OCI-LY7 (cell line): ENCODE measurements around the gene MIF4GD. TPM values are rescaled to one million over a fixed set of nuclear protein-coding genes. Genes with fewer than 3 reads are reported as not detected.

Source experiments
- BruUV-seq: library from RNA; stranded (reverse); fragments of 400-500 nt; replicated peaks from 2 replicates; lab custom pipeline; 2021; lab: Mats Ljungman, UMichigan
- CTCF ChIA-PET: fragments of 300-600 bp; sonication (Branson Sonifier 250); formaldehyde crosslinking; loops from one replicate; lab custom pipeline; 2022; ENCODE audit warnings: antibody characterized with exemption; ENCODE audit not compliant: unreplicated experiment; lab: Charles Lee
- POLR2A ChIA-PET: fragments of 300-600 bp; sonication (Branson Sonifier 250); formaldehyde crosslinking; loops from one replicate; lab custom pipeline; 2022; ENCODE audit warnings: antibody characterized with exemption; lab: Charles Lee
- DNase-seq: peaks from one replicate; pipeline ENCODE4 v3.0.0-alpha.2; 2015; ENCODE audit warnings: low spot score
- H2AFZ ChIP-seq: fragments of 200-600 bp; sonication (generic), shearing (Covaris generic); 2 replicates; pipeline ENCODE4 v1.6.1; 2014; ENCODE audit warnings: mild to moderate bottlenecking, antibody characterized with exemption, low read length, moderate library complexity
- H3K27ac ChIP-seq: fragments of 200-600 bp; sonication (generic); 2 replicates; pipeline ENCODE4 v1.5.1; 2014; ENCODE audit warnings: mixed run types, low read depth, mild to moderate bottlenecking, moderate library complexity, low read length, inconsistent platforms; ENCODE audit not compliant: poor library complexity, severe bottlenecking
- H3K36me3 ChIP-seq: fragments of 200-600 bp; sonication (generic); 2 replicates; pipeline ENCODE4 v1.6.1; 2014; ENCODE audit warnings: mild to moderate bottlenecking, antibody characterized with exemption, low read length, moderate library complexity, mixed read lengths; ENCODE audit not compliant: insufficient read depth
- H3K4me1 ChIP-seq: fragments of 200-600 bp; sonication (generic); 2 replicates; pipeline ENCODE4 v1.5.1; 2014; ENCODE audit warnings: mild to moderate bottlenecking, low read length; ENCODE audit not compliant: insufficient read depth, poor library complexity, severe bottlenecking
- H3K4me2 ChIP-seq: fragments of 200-600 bp; sonication (generic); 2 replicates; pipeline ENCODE4 v1.6.1; 2014; ENCODE audit warnings: mild to moderate bottlenecking, low read length
- H3K4me3 ChIP-seq: fragments of 200-600 bp; sonication (generic); 2 replicates; pipeline ENCODE4 v1.5.1; 2014; ENCODE audit warnings: mild to moderate bottlenecking, low read depth, low read length; ENCODE audit not compliant: poor library complexity, severe bottlenecking
- H3K79me2 ChIP-seq: fragments of 200-600 bp; sonication (generic); 2 replicates; pipeline ENCODE4 v1.6.1; 2016; ENCODE audit warnings: low read depth, mild to moderate bottlenecking, low read length, moderate library complexity, mixed read lengths; ENCODE audit not compliant: insufficient read depth
- H3K9me2 ChIP-seq: fragments of 200-600 bp; sonication (generic); 2 replicates; pipeline ENCODE4 v1.6.1; 2016; ENCODE audit warnings: mild to moderate bottlenecking, low read length, mixed read lengths; ENCODE audit not compliant: insufficient read depth
- H3K9me3 ChIP-seq: fragments of 200-600 bp; sonication (generic); 2 replicates; pipeline ENCODE4 v1.6.1; 2014; ENCODE audit warnings: mild to moderate bottlenecking, mixed run types, low read length, mixed read lengths
- H4K20me1 ChIP-seq: fragments of 200-600 bp; sonication (generic); 2 replicates; pipeline ENCODE4 v1.6.1; 2014; ENCODE audit warnings: mild to moderate bottlenecking, antibody characterized with exemption, low read length, moderate library complexity, mixed read lengths; ENCODE audit not compliant: insufficient read depth
- EZH2phosphoT487 ChIP-seq: fragments of 200-600 bp; sonication (generic); IDR thresholded peaks from 2 replicates; pipeline ENCODE4 v1.6.1; 2018; ENCODE audit warnings: low read depth, borderline replicate concordance, mild to moderate bottlenecking, mixed run types, antibody characterized with exemption, low read length, moderate library complexity, mixed read lengths
- intact Hi-C: fragments of 100-400 bp; cut with micrococcal nuclease; formaldehyde crosslinking; loops from one replicate; pipeline ENCODE4 v1.10.0; 2022; ENCODE audit not compliant: unreplicated experiment
- total RNA-seq, 2 experiments: library from RNA; depleted of rRNA in 1 of 2; stranded (reverse); fragments of >200 nt in 1 of 2; shearing (Covaris generic) in 1 of 2; gene quantifications; 2 replicates each; pipeline ENCODE4 v1.2.3, GENCODE V29; 2014 to 2022
- TF ChIP-seq, protein P1 (sequence below): fragments of 200-600 bp; sonication (generic); conservative IDR thresholded peaks from 2 replicates; pipeline ENCODE4 v1.5.1; 2014; ENCODE audit warnings: mild to moderate bottlenecking, antibody characterized with exemption, low read length, moderate library complexity, mixed read lengths

MIF4GD gene
- total RNA-seq, 2 experiments from 2014 or later: 70.9 to 132 TPM

DNA sequence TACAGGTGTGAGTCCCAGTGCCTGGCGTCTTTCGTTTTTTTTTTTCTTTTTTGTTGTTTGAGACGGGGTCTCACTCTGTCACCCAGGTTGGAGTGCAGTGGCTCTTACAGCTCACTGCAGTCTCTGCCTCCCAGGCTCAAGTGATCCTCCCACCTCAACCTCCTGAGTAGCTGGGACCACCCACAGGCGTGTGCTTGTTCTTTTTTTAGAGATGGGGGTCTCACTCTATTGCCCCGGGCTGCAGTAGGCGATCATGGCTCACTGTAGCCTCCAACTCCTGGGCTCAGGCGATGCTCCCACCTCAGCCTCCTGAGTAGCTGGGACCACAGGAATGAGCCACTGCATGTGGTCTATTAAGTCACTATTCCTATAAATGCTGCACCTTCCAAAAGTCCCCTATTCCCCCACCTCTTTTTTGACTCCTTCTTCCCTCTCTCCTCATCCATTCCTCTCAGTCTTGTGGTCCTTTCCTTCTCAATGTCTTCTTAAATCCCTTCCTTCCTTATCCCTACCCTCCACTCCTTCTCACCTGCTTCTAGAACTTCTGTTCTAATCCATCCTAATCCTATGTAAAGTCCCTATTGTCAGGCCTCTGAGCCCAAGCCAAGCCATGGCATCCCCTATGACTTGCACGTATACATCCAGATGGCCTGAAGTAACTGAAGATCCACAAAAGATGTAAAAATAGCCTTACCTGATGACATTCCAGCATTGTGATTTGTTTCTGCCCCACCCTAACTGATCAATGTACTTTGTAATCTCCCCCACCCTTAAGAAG, 18.8 kb downstream of the MIF4GD start:
- BruUV-seq: no TSS peak
- DNase-seq: no peak
- H3K4me2 ChIP-seq: peak overlapping the region; percentile 57
- no peak overlapping the region for H3K4me3 ChIP-seq
- H2AFZ ChIP-seq: no peak overlapping the region
- TF ChIP-seq, protein P1, sequence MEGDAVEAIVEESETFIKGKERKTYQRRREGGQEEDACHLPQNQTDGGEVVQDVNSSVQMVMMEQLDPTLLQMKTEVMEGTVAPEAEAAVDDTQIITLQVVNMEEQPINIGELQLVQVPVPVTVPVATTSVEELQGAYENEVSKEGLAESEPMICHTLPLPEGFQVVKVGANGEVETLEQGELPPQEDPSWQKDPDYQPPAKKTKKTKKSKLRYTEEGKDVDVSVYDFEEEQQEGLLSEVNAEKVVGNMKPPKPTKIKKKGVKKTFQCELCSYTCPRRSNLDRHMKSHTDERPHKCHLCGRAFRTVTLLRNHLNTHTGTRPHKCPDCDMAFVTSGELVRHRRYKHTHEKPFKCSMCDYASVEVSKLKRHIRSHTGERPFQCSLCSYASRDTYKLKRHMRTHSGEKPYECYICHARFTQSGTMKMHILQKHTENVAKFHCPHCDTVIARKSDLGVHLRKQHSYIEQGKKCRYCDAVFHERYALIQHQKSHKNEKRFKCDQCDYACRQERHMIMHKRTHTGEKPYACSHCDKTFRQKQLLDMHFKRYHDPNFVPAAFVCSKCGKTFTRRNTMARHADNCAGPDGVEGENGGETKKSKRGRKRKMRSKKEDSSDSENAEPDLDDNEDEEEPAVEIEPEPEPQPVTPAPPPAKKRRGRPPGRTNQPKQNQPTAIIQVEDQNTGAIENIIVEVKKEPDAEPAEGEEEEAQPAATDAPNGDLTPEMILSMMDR: no peak
- TF ChIP-seq EZH2phosphoT487: no peak
- peak overlapping the region; percentile 48 for H3K27ac ChIP-seq
- H3K9me3 ChIP-seq: no peaks in the 10 kb centered on the region
- POLR2A ChIA-PET: interaction anchor here (0.9 to 5.0 kb wide), 4 partner anchors 9 to 202 kb away, joined by 3 to 36 read pairs (median 7); partner anchors contain the start of genes GGA3, MIF4GD and MRPS7
- CTCF ChIA-PET: no interaction called here
- intact Hi-C loops: no loop called here
- H4K20me1 ChIP-seq: peaks cover 9% of the 10 kb centered on the region
- H3K36me3 ChIP-seq: peaks cover 14% of the 10 kb centered on the region
- peaks cover 34% of the 10 kb centered on the region for H3K4me1 ChIP-seq
- no peaks in the 10 kb centered on the region for H3K9me2 ChIP-seq
- H3K79me2 ChIP-seq: peaks cover 41% of the 10 kb centered on the region

DNA sequence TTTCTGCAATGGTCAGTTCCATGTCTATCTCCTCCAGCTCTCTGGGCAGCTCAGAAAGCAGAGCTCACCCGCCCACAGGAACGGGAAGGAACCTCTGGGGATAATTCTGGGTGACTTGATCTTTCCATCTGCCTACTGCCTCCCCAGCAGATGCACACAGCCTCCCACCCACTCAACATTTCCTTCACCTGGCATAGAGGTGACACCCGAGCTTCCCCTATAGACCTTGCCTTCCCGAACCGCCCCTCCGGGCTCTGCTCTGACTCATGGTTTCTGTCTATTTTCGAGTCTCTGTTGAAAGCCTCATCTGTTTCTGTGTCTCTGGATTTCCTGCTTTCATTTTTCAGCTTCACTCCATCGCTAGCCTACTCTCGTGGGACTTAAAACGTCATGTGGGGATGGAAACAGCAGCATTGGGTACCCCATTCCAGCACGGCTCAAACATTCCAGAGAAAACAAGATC, 21.0 kb downstream of the MIF4GD start:
- Histone ChIP-seq H3K9me2 (no peaks in the 10 kb centered on the region), H2AFZ (no peak overlapping the region), H3K4me1 (peaks cover 50% of the 10 kb centered on the region), H3K4me3 (peak overlapping the region; percentile 9), H3K4me2 (peak overlapping the region; percentile 46), H3K27ac (peak overlapping the region; percentile 39), H3K36me3 (peaks cover 34% of the 10 kb centered on the region), H3K79me2 (peaks cover 45% of the 10 kb centered on the region), H3K9me3 (no peaks in the 10 kb centered on the region), H4K20me1 (peaks cover 9% of the 10 kb centered on the region)
- intact Hi-C loops: no loop called here
- DNase-seq: peak; percentile 50
- TF ChIP-seq EZH2phosphoT487: no peak
- TF ChIP-seq, protein P1: no peak
- ChIA-PET POLR2A (interaction anchor here (0.6 to 5.0 kb wide), 8 partner anchors 11 to 112 kb away, joined by 3 to 36 read pairs (median 4); partner anchors contain the start of genes GGA3, MIF4GD, MRPS7 and SLC25A19), CTCF (interaction anchor here (0.5 to 2.3 kb wide), 5 partner anchors 10 to 152 kb away, joined by 3 to 8 read pairs (median 3); no protein-coding TSS in a partner anchor)
- no TSS peak for BruUV-seq
